HCT116 (cell line): ENCODE measurements around the gene AMDHD2.

ENCODE experiments used
- CEBPB ChIP-seq: IDR thresholded peaks from 2 replicates; pipeline ENCODE4 v1.6.1; 2012; ENCODE audit warnings: low read depth
- EZH2 ChIP-seq: fragments of 200-600 bp; sonication (generic); IDR thresholded peaks from 2 replicates; pipeline ENCODE4 v1.6.1; 2017; ENCODE audit warnings: antibody characterized with exemption, mixed run types
- EZH2phosphoT487 ChIP-seq: fragments of 200-600 bp; IDR thresholded peaks from 2 replicates; pipeline ENCODE4 v1.6.1; 2018; ENCODE audit warnings: antibody characterized with exemption, borderline replicate concordance
- POLR2A ChIP-seq: IDR thresholded peaks from 2 replicates; pipeline ENCODE4 v1.7.0; 2011; ENCODE audit warnings: borderline replicate concordance; ENCODE audit not compliant: insufficient read depth, insufficient read length; ENCODE audit errors: extremely low read depth
- POLR2AphosphoS5 ChIP-seq: IDR thresholded peaks from 2 replicates; pipeline ENCODE4 v1.6.1; 2011; ENCODE audit warnings: mild to moderate bottlenecking, low read depth, low read length, moderate library complexity
- RAD21 ChIP-seq: IDR thresholded peaks from 2 replicates; pipeline ENCODE4 v1.6.1; 2012; ENCODE audit warnings: low read depth, mild to moderate bottlenecking
- REST ChIP-seq: IDR thresholded peaks from 2 replicates; pipeline ENCODE4 v1.6.1; 2012; ENCODE audit warnings: low read depth
- YY1 ChIP-seq: IDR thresholded peaks from 2 replicates; pipeline ENCODE4 v1.6.1; 2011; ENCODE audit warnings: low read length, low read depth, moderate library complexity, mild to moderate bottlenecking; ENCODE audit not compliant: insufficient replicate concordance; ENCODE audit errors: extremely low read depth
- ZFX ChIP-seq: fragments of 450-650 bp; IDR thresholded peaks from 2 replicates; pipeline ENCODE4 v1.6.1; 2017
- ZNF274 ChIP-seq: fragments of 200-500 bp; sonication (Bioruptor generic); IDR thresholded peaks from 2 replicates; pipeline ENCODE4 v1.6.1; 2014; ENCODE audit warnings: mild to moderate bottlenecking, low read depth, low read length, inconsistent platforms
- TF ChIP-seq, protein P1 (sequence below), 3 experiments: fragments of 200-600 bp in 1 of 3; sonication (generic) in 1 of 3; IDR thresholded peaks in 2 of 3; conservative IDR thresholded peaks in 1 of 3; 2 replicates each; pipeline ENCODE4 v1.5.1; 2012 to 2017; ENCODE audit warnings: low read depth in 2 of 3, low read length in 2 of 3, antibody characterized with exemption in 1 of 3, borderline replicate concordance in 1 of 3, control low read depth in 1 of 3, mild to moderate bottlenecking in 1 of 3, mixed read lengths in 1 of 3, mixed run types in 1 of 3, moderate library complexity in 1 of 3; ENCODE audit not compliant: insufficient read depth in 1 of 3
- TF ChIP-seq, protein P2 (sequence below): IDR thresholded peaks from 2 replicates; pipeline ENCODE4 v1.6.1; 2012

DNA sequence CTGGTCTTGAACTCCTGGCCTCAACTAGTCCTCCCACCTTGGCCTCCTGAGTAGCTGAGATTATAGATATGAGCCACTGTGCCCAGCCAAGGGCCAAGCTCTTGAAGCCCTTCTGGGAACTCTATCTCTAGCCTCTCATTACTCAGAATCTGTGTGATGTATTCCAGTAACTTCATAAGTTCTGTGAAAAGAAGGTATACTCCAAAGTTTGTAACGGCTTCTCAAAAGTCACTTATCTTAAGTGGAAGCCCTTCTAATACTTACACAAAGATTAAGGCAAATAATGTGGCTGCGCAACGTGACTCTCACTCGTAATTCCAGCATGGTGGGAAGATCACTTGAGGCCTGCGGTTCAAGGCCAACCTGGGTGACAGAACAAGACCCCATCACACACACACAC, 25.6 kb upstream of the AMDHD2 start:
- TF ChIP-seq EZH2 (no peak), POLR2AphosphoS5 (no peak), ZNF274 (no peak), CEBPB (no peak), ZFX (no peak), POLR2A (no peak), EZH2phosphoT487 (no peak), REST (no peak), RAD21 (no peak), YY1 (no peak)
- TF ChIP-seq, protein P1, sequence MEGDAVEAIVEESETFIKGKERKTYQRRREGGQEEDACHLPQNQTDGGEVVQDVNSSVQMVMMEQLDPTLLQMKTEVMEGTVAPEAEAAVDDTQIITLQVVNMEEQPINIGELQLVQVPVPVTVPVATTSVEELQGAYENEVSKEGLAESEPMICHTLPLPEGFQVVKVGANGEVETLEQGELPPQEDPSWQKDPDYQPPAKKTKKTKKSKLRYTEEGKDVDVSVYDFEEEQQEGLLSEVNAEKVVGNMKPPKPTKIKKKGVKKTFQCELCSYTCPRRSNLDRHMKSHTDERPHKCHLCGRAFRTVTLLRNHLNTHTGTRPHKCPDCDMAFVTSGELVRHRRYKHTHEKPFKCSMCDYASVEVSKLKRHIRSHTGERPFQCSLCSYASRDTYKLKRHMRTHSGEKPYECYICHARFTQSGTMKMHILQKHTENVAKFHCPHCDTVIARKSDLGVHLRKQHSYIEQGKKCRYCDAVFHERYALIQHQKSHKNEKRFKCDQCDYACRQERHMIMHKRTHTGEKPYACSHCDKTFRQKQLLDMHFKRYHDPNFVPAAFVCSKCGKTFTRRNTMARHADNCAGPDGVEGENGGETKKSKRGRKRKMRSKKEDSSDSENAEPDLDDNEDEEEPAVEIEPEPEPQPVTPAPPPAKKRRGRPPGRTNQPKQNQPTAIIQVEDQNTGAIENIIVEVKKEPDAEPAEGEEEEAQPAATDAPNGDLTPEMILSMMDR (IDR thresholded peaks at IDR 0.05 in 2 of 3, conservative IDR thresholded peaks at IDR 0.05 in 1 of 3; ENCODE audit: borderline replicate concordance in 1 of 3, insufficient read depth in 1 of 3, low read depth in 2 of 3, low read length in 2 of 3), result no peak
- TF ChIP-seq, protein P2, sequence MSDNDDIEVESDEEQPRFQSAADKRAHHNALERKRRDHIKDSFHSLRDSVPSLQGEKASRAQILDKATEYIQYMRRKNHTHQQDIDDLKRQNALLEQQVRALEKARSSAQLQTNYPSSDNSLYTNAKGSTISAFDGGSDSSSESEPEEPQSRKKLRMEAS, result no peak
